ENCODE data around the gene MEIS2. TPM values are rescaled to one million over a fixed set of nuclear protein-coding genes. Genes with fewer than 3 reads are reported as not detected.

MEIS2 gene
- total RNA-seq, 1 experiment from 2014 or later = 23.1 TPM

- CTCF ChIA-PET = no interaction called here
- Mint-ChIP-seq H3K9me3 (ENCODE audit: low read depth, unreplicated experiment) (no peaks in the 10 kb centered on the region), H3K4me1 (ENCODE audit: low read depth, unreplicated experiment) (peaks cover 8% of the 10 kb centered on the region), H3K4me3 (ENCODE audit: low read depth, unreplicated experiment) (no peak overlapping the region), H3K27me3 (ENCODE audit: unreplicated experiment) (no peaks in the 10 kb centered on the region), H3K36me3 (ENCODE audit: insufficient read depth, unreplicated experiment) (no peaks in the 10 kb centered on the region), H3K27ac (ENCODE audit: unreplicated experiment) (no peak overlapping the region)
- no peak for TF ChIP-seq CTCF (IDR thresholded peaks at IDR 0.05; ENCODE audit: unreplicated experiment)
- intact Hi-C loops (cut with micrococcal nuclease; ENCODE audit: unreplicated experiment) = no loop called here
- BruUV-seq (replicated peaks) = no TSS peak
- DNase-seq = no peak
These were observed 185.2 kb downstream of the MEIS2 start for GRCh38 chr15:36914960-36915808.

- no peak for TF ChIP-seq CTCF (IDR thresholded peaks at IDR 0.05; ENCODE audit: unreplicated experiment)
These were observed 185.9 kb downstream of the MEIS2 start for GRCh38 chr15:36914466-36914865.

GRCh38 chr15:36912311-36912712, 188.0 kb downstream of the MEIS2 start:
- Mint-ChIP-seq H3K4me1 (ENCODE audit: low read depth, unreplicated experiment) (peaks cover 14% of the 10 kb centered on the region), H3K27ac (ENCODE audit: unreplicated experiment) (no peak overlapping the region), H3K4me3 (ENCODE audit: low read depth, unreplicated experiment) (no peak overlapping the region), H3K36me3 (ENCODE audit: insufficient read depth, unreplicated experiment) (no peaks in the 10 kb centered on the region), H3K9me3 (ENCODE audit: low read depth, unreplicated experiment) (no peaks in the 10 kb centered on the region), H3K27me3 (ENCODE audit: unreplicated experiment) (no peaks in the 10 kb centered on the region)
- no TSS peak for BruUV-seq (replicated peaks)
- no peak for TF ChIP-seq CTCF (IDR thresholded peaks at IDR 0.05; ENCODE audit: unreplicated experiment)
- CTCF ChIA-PET = no interaction called here
- DNase-seq = no peak
- intact Hi-C loops (cut with micrococcal nuclease; ENCODE audit: unreplicated experiment) = no loop called here

More at GRCh38 chr15:36914466-36914865, 185.9 kb downstream of the MEIS2 start:
- no TSS peak for BruUV-seq (replicated peaks)
- CTCF ChIA-PET = no interaction called here
- Mint-ChIP-seq H3K27me3 (ENCODE audit: unreplicated experiment) (no peaks in the 10 kb centered on the region), H3K36me3 (ENCODE audit: insufficient read depth, unreplicated experiment) (no peaks in the 10 kb centered on the region), H3K9me3 (ENCODE audit: low read depth, unreplicated experiment) (no peaks in the 10 kb centered on the region), H3K27ac (ENCODE audit: unreplicated experiment) (no peak overlapping the region), H3K4me1 (ENCODE audit: low read depth, unreplicated experiment) (peaks cover 10% of the 10 kb centered on the region), H3K4me3 (ENCODE audit: low read depth, unreplicated experiment) (no peak overlapping the region)
- no peak for DNase-seq
- intact Hi-C loops (cut with micrococcal nuclease; ENCODE audit: unreplicated experiment) = no loop called here

- no peak overlapping the region for H3K27ac Mint-ChIP-seq (ENCODE audit: unreplicated experiment)
- no peak overlapping the region for H3K4me3 Mint-ChIP-seq (ENCODE audit: low read depth, unreplicated experiment)
- H3K4me1 Mint-ChIP-seq (ENCODE audit: low read depth, unreplicated experiment) = peaks cover 14% of the 10 kb centered on the region
- no TSS peak for BruUV-seq (replicated peaks)
- CTCF ChIA-PET = interaction anchor here (0.6 kb wide), 1 partner anchor 186 kb away, joined by 4 read pairs; no protein-coding TSS in a partner anchor
- intact Hi-C loops (cut with micrococcal nuclease; ENCODE audit: unreplicated experiment) = no loop called here
- H3K36me3 Mint-ChIP-seq (ENCODE audit: insufficient read depth, unreplicated experiment) = no peaks in the 10 kb centered on the region
- H3K9me3 Mint-ChIP-seq (ENCODE audit: low read depth, unreplicated experiment) = no peaks in the 10 kb centered on the region
- DNase-seq = no peak
- H3K27me3 Mint-ChIP-seq (ENCODE audit: unreplicated experiment) = no peaks in the 10 kb centered on the region
- TF ChIP-seq CTCF (IDR thresholded peaks at IDR 0.05; ENCODE audit: unreplicated experiment) = no peak
These were observed 188.9 kb downstream of the MEIS2 start for GRCh38 chr15:36911322-36911944.

Measured in Calu3 (cell line).